GM12864 (cell line): ENCODE results near the gene EIF4EBP3.
"Not testable (repeated sequence)": the region's sequence is repeated elsewhere in the genome, so short reads cannot be mapped to it uniquely, and the experiment has no call there.

Experiments used
- DNase-seq: peaks from one replicate; pipeline ENCODE4 v3.0.0-alpha.2; 2011; ENCODE audit warnings: low read depth
- H3K4me3 ChIP-seq: 2 replicates; pipeline ENCODE4 v1.5.1; 2011; ENCODE audit warnings: mild to moderate bottlenecking, low read depth, low read length, control low read depth
- TF ChIP-seq, protein P1 (sequence below): IDR thresholded peaks from 2 replicates; pipeline ENCODE4 v1.5.1; 2011; ENCODE audit warnings: low read depth, mild to moderate bottlenecking, moderate library complexity, low read length, control low read depth, inconsistent platforms; ENCODE audit errors: missing control alignments

Gene EIF4EBP3

DNA sequence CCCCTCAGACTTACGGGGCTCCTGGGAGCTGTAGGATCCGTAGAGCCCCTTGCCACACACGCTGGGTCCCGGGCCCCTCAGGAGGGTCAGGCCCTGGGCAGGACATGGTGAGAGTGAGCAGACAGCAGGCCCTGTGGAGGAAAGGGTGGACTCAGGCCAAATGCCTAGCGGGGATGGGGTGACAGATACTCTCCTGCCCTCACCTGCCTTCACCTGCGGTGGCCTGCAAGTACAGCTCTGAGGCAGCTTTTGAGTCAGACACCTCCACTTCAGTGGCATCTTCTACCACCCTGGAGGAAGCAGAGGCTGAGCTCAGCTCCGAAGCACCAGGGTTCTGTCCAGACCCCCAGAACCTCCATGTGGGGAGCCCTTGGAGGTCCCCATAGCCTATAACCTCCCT is 43.4 kb downstream of the EIF4EBP3 start:
- TF ChIP-seq, protein P1, sequence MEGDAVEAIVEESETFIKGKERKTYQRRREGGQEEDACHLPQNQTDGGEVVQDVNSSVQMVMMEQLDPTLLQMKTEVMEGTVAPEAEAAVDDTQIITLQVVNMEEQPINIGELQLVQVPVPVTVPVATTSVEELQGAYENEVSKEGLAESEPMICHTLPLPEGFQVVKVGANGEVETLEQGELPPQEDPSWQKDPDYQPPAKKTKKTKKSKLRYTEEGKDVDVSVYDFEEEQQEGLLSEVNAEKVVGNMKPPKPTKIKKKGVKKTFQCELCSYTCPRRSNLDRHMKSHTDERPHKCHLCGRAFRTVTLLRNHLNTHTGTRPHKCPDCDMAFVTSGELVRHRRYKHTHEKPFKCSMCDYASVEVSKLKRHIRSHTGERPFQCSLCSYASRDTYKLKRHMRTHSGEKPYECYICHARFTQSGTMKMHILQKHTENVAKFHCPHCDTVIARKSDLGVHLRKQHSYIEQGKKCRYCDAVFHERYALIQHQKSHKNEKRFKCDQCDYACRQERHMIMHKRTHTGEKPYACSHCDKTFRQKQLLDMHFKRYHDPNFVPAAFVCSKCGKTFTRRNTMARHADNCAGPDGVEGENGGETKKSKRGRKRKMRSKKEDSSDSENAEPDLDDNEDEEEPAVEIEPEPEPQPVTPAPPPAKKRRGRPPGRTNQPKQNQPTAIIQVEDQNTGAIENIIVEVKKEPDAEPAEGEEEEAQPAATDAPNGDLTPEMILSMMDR, result no peak

DNA sequence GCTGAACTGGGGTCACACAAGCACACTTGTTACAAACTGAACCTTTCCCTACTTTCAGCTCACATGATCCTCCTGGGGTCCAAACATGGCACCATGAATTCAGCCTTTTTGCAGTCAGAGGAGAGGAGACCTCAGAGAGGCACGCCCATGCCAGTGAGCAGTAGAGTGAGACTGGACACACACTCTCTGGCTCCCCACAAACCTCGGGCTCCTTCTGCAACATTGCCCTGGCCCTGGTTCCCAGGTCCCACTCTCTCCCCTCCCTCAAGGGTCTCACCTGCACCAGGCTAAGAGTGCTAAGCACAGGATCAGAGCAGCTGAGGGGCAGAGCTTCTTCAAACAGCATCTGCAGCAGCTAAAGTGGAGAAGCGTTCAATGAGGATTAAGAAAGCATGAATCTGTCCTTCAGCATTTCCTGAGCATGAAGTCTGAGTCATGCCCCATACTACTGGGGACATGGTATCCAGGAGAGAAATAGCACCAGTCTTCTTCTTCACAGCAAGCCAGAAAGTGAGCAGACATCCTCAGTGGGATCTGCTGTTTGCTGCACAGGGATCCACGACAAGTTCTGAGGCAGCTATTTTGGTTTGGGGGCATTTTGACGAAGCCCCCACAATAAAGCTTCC is 44.4 kb downstream of the EIF4EBP3 start:
- no peak for DNase-seq
- TF ChIP-seq, protein P1, result no peak
- no peak overlapping the region for H3K4me3 ChIP-seq

More for the DNA sequence above, 43.4 kb downstream of the EIF4EBP3 start:
- no peak for DNase-seq
- H3K4me3 ChIP-seq, result no peak overlapping the region

DNA sequence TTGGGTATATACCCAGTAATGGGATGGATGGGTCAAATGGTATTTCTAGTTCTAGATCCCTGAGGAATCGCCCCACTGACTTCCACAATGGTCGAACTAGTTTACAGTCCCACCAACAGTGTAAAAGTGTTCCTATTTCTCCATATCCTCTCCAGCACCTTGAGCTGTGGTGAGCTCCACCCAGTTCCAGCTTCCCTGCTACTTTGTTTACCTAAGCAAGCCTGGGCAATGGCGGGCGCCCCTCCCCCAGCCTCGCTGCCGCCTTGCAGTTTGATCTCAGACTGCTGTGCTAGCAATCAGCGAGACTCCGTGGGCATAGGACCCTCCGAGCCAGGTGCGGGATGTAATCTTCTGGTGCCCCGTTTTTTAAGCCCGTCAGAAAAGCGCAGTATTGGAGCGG is 45.6 kb downstream of the EIF4EBP3 start:
- H3K4me3 ChIP-seq, result not testable (repeated sequence)

DNA sequence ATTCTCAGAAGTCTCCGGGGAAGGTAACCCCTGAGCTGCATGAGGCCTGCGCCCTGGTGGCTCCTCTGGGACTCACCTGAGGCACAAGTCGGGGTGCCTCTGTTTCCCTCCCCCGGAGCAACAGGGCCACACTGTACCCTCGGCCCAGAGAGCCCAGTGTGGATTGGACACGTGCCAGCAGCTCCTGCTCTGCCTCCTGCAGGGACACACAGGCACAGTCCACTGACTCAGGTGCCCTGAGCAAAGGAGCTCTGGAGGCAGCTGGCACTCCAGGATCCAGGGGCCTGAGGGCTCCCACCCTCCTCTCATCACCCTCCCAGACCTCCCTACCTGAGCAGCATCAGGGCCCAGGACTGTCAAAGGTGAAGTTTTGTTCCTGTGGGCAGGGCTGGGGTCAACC is 46.7 kb downstream of the EIF4EBP3 start:
- H3K4me3 ChIP-seq, result no peak overlapping the region
- DNase-seq, result no peak
- TF ChIP-seq, protein P1, result no peak

More for the DNA sequence above, 45.6 kb downstream of the EIF4EBP3 start:
- not testable (repeated sequence) for DNase-seq

DNA sequence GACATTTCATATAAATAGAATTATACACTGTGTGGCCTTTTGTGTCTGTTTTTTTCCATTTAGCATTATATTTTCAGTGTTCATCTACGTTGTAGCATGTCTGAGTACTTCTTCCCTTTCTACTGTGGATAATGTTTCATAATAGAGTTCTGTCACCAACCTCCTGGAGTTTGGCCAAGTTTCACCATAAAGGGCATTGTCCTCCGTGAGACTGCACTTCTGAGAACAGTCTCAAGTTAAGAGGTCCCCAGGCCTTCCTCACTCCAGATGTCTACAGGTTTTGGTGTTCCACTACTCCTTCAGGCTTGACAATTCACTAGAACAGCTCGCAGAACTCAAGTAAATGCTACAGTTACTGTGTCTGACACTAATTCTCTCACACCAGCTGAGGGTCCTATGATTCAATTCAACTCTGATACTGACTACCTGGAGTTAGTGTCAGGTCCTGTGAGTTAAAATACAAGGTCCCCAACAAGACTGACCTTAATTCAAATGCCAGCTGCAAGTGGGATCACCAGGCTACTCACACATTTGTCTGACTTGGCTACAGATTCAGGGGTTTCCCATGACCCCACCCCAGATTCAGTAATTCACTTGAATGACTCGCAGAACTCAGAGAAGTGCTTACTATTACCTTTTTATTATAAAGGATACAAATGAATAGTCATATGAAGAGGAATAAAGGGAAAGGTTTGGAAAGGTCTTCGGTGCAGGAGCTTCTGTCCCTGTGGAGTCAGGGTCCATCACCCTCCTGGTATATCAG is 48.3 kb downstream of the EIF4EBP3 start:
- TF ChIP-seq, protein P1, result no peak
- no peak for DNase-seq

DNA sequence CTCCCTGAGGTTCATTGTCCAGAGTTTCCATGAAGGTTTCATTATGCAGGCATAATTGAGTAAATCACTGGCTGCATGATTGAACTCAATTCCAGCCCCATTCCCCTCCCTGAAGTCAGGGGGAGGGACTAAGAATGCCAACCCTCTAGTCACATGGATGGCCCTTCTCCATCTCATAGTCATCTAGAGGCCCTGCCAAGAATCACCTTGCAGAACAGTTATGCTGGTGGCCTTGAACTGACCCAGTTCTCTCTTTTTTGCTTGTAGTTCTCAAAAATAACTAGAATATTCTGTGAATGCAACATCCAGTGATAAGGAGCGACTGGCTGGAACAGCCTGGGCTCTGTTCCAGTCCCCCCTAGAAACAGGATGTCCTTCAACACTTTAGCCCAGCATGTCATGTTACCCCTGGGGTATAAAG is 48.9 kb downstream of the EIF4EBP3 start:
- no peak for DNase-seq
- TF ChIP-seq, protein P1, result no peak
- H3K4me3 ChIP-seq, result no peak overlapping the region

More for the DNA sequence above, 48.3 kb downstream of the EIF4EBP3 start:
- no peak overlapping the region for H3K4me3 ChIP-seq

DNA sequence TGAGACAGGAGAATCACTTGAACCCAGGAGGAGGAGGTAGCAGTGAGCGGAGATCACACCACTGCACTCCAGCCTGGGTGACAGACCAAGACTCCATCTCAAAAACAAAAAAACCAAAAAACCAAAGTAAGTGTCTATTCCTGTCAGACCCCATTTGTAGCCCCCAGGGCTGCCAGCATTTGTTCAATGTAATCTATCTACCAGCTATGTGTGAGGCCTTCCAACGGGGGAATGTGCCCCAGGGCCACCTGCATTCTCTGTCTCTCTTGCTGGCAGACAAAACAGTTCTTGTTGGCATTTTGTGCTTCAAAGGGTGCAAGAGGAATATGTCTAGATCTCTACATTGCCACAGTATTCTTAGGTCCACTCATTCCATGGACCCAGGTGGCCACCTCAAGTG is 51.4 kb downstream of the EIF4EBP3 start:
- no peak for DNase-seq
- TF ChIP-seq, protein P1, result no peak
- no peak overlapping the region for H3K4me3 ChIP-seq
